ENCODE measurements around the gene CYSLTR2. TPM values are rescaled to one million over a fixed set of nuclear protein-coding genes. Genes with fewer than 3 reads are reported as not detected.
A peak's percentile ranks its signal among the peaks of the same experiment; 100 is the strongest.

Gene CYSLTR2
- total RNA-seq, 2 donors from 2014 or later = 0.14 to 4.0 TPM

DNA sequence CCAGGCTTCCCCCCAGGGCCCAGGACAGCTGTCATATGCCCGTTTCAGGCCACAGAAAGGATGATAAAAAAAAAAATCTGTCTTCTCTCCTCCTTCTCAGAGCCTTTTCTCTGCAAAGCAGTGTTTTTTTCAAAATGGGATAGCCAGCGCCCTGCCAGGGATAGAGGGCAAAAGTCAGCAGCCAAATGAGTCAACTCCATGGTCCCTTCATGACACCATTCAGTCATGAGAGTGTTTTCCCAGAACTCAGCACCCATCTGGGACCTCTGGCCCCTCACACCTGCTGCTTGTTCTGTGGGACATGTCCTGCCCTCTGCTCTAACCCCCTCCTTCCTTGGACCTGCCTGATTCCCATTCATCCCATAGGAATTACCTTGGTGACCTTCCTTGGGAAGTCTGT lies 95.0 kb downstream of the CYSLTR2 start:
- TF ChIP-seq, protein P1, sequence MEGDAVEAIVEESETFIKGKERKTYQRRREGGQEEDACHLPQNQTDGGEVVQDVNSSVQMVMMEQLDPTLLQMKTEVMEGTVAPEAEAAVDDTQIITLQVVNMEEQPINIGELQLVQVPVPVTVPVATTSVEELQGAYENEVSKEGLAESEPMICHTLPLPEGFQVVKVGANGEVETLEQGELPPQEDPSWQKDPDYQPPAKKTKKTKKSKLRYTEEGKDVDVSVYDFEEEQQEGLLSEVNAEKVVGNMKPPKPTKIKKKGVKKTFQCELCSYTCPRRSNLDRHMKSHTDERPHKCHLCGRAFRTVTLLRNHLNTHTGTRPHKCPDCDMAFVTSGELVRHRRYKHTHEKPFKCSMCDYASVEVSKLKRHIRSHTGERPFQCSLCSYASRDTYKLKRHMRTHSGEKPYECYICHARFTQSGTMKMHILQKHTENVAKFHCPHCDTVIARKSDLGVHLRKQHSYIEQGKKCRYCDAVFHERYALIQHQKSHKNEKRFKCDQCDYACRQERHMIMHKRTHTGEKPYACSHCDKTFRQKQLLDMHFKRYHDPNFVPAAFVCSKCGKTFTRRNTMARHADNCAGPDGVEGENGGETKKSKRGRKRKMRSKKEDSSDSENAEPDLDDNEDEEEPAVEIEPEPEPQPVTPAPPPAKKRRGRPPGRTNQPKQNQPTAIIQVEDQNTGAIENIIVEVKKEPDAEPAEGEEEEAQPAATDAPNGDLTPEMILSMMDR (IDR thresholded peaks at IDR 0.05) = no peak
- ATAC-seq (ENCODE audit: insufficient number of reproducible peaks, low FRiP score, low read depth) = no peak
- no peak for DNase-seq (ENCODE audit: low spot score)
- Histone ChIP-seq H3K4me3 (no peak overlapping the region), H3K27ac (no peak overlapping the region), H3K36me3 (no peaks in the 10 kb centered on the region), H3K4me1 (ENCODE audit: control insufficient read depth in 1 of 2, low read depth in 2 of 2) (peaks cover 15 to 21% of the 10 kb centered on the region in 2 donors), H3K27me3 (replicated peaks; ENCODE audit: insufficient read depth) (no peaks in the 10 kb centered on the region), H3K9me3 (no peaks in the 10 kb centered on the region)

DNA sequence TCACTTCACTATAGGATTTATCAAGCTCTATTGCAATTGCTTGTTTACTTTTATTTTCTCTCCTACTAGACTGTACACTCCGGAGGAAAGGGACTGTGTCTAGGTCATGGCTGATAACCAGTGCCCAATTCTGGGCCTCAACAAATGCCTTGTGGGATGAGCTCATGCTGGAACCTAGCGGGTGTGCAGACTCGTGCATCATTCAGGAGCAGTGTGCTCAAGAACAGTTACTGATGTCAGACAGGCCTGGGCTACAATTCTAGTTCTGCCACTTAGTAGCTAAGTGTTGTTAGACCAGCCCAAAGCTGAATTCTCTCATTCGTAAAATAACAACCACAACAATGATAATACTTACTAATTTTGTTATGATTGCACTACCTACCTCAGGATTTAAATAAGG lies 95.4 kb downstream of the CYSLTR2 start:
- TF ChIP-seq, protein P1 (IDR thresholded peaks at IDR 0.05) = no peak
- ATAC-seq (ENCODE audit: insufficient number of reproducible peaks, low FRiP score, low read depth) (no peak), DNase-seq (ENCODE audit: low spot score) (no peak)
- Histone ChIP-seq H3K27me3 (replicated peaks; ENCODE audit: insufficient read depth) (no peaks in the 10 kb centered on the region), H3K27ac (peak overlapping the region in 1 of 2 donors; percentile 49), H3K4me3 (no peak overlapping the region), H3K4me1 (ENCODE audit: control insufficient read depth in 1 of 2, low read depth in 2 of 2) (peaks cover 15 to 21% of the 10 kb centered on the region in 2 donors), H3K36me3 (no peaks in the 10 kb centered on the region), H3K9me3 (no peaks in the 10 kb centered on the region)

DNA sequence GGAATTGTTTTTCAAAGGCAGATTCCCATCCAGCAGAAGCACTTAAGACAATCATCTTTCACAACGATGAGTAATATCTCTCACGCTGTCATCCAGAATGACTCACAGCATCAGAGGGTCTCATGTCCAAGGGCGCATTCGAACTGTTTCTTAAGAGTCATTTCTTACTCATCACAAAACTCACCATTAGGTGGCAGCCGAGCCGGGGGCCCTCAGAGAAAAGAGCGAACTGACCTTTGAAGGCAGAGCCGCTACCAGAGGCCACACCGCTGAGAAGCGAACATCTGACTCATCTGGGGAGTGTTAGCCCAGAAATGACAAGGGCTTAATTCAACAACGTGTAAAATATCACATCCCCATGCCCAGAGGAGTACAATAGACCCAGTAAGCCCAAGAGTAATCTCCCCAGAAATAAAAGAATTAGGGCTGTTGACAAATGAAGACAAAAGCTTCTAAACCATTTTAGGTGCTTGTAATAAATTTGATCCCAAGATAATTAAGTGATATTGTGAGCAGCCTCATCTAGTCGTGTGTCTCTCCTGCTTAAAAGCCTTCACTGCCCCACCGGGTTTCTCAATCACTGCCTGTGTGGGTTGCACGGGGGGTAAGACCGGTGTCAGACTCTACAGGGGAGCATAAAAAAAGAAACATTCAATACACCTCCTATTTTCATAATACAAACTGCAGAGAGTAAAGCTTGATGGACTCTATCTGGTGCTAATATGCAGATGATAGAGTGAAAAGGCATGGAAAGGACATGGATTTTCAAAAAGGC lies 96.2 kb downstream of the CYSLTR2 start:
- no peaks in the 10 kb centered on the region for H3K27me3 ChIP-seq (replicated peaks; ENCODE audit: insufficient read depth)
- H3K27ac ChIP-seq = peak overlapping the region; percentile 18 to 49
- DNase-seq (ENCODE audit: low spot score) = peak; percentile 75
- H3K9me3 ChIP-seq = no peaks in the 10 kb centered on the region
- no peak overlapping the region for H3K4me3 ChIP-seq
- TF ChIP-seq, protein P1 (IDR thresholded peaks at IDR 0.05) = peak; percentile 47
- ATAC-seq (ENCODE audit: insufficient number of reproducible peaks, low FRiP score, low read depth) = peak; percentile 72
- peaks cover 15 to 21% of the 10 kb centered on the region in 2 donors for H3K4me1 ChIP-seq (ENCODE audit: control insufficient read depth in 1 of 2, low read depth in 2 of 2)
- H3K36me3 ChIP-seq = no peaks in the 10 kb centered on the region

DNA sequence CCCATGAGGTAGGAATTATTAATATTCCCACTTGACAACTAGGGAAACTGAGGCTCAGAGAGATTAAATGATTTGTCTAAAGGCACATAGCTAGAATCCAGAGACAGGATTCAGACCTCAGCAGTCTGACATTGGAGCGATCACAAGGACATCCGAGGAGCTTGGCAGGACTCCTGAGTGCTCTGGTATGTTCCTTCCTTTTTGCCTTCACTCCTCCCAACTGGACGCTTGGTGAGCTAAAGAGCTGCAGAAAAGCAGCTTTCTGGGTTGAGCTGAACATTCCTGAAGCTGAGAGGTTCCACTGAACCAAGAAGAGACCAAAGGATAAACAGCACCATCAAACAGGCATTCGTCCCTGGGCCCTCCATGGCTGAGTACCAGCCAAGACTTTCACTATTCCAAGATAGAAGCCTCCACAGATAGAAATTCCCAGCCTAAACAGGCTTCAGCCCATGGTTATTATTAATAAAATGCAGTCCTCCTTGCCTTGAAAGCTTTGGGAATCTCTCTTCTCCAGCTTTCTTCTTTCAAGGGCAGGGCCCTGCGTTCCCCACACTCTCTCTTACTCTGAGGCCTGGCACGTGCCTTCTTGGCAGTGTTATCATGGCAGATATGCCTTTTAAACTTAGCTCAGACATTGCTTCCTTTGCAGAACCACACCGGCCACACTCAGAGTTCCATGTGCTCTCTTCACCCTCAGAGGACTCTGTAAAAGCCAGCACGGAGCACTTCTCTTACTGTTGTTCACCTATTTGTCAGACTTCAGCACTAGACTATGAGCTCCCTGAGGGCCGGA lies 97.1 kb downstream of the CYSLTR2 start:
- H3K9me3 ChIP-seq = no peaks in the 10 kb centered on the region
- ATAC-seq (ENCODE audit: insufficient number of reproducible peaks, low FRiP score, low read depth) = peak; percentile 45
- H3K27me3 ChIP-seq (replicated peaks; ENCODE audit: insufficient read depth) = no peaks in the 10 kb centered on the region
- H3K4me3 ChIP-seq = no peak overlapping the region
- H3K4me1 ChIP-seq (ENCODE audit: control insufficient read depth in 1 of 2, low read depth in 2 of 2) = peaks cover 15 to 21% of the 10 kb centered on the region in 2 donors
- DNase-seq (ENCODE audit: low spot score) = no peak
- H3K36me3 ChIP-seq = no peaks in the 10 kb centered on the region
- H3K27ac ChIP-seq = peak overlapping the region; percentile 40 to 49
- TF ChIP-seq, protein P1 (IDR thresholded peaks at IDR 0.05) = peak; percentile 46

DNA sequence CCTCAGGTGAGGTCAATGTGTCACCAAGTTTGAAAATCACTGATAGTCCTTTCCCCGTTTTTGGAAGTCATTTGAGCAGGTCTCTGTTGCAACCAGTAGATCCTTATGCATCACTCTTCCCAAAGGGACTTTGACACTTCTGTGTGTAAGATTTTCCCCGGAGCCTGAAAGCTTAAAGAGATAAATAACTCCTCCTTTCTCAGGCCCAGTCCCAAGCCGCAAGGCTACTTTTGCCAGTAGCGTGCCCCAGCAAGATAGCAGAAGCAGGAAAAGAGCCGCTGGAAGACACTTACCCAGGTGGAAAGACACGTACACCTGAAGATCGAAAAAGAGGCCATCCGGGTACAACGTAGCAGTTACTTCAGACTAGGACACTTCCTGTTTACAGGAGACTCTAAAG lies 106.9 kb downstream of the CYSLTR2 start:
- Histone ChIP-seq H3K4me1 (ENCODE audit: control insufficient read depth in 1 of 2, low read depth in 2 of 2) (no peaks in the 10 kb centered on the region), H3K36me3 (no peaks in the 10 kb centered on the region), H3K27me3 (replicated peaks; ENCODE audit: insufficient read depth) (no peaks in the 10 kb centered on the region), H3K4me3 (no peak overlapping the region), H3K27ac (no peak overlapping the region), H3K9me3 (peaks cover 6% of the 10 kb centered on the region)
- TF ChIP-seq, protein P1 (IDR thresholded peaks at IDR 0.05) = no peak
- DNase-seq (ENCODE audit: low spot score) (no peak), ATAC-seq (ENCODE audit: insufficient number of reproducible peaks, low FRiP score, low read depth) (no peak)
